Breast epithelium (tissue), 3 donors: ENCODE results near the gene ADD1.

Source experiments
- POLR2A ChIP-seq: fragments of 450-650 bp; IDR thresholded peaks from one replicate; pipeline ENCODE4 v1.6.1; 2016; ENCODE audit warnings: antibody characterized with exemption, mild to moderate bottlenecking, moderate library complexity
- TF ChIP-seq, protein P1 (sequence below), 3 donors: fragments of 450-650 bp; IDR thresholded peaks; one replicate each; pipeline ENCODE4 v1.5.1; 2016 to 2017; ENCODE audit warnings: antibody characterized with exemption in 3 of 3, mild to moderate bottlenecking in 3 of 3, moderate library complexity in 3 of 3

- TF ChIP-seq, protein P1, sequence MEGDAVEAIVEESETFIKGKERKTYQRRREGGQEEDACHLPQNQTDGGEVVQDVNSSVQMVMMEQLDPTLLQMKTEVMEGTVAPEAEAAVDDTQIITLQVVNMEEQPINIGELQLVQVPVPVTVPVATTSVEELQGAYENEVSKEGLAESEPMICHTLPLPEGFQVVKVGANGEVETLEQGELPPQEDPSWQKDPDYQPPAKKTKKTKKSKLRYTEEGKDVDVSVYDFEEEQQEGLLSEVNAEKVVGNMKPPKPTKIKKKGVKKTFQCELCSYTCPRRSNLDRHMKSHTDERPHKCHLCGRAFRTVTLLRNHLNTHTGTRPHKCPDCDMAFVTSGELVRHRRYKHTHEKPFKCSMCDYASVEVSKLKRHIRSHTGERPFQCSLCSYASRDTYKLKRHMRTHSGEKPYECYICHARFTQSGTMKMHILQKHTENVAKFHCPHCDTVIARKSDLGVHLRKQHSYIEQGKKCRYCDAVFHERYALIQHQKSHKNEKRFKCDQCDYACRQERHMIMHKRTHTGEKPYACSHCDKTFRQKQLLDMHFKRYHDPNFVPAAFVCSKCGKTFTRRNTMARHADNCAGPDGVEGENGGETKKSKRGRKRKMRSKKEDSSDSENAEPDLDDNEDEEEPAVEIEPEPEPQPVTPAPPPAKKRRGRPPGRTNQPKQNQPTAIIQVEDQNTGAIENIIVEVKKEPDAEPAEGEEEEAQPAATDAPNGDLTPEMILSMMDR (IDR thresholded peaks at IDR 0.05) = no peak
- TF ChIP-seq POLR2A = no peak
Measured at GRCh38 chr4:2930135-2930757, 86.6 kb downstream of the ADD1 start.
